A549 (cell line): ENCODE data around the gene TTC28. TPM values are rescaled to one million over a fixed set of nuclear protein-coding genes. Genes with fewer than 3 reads are reported as not detected.
A peak's percentile ranks its signal among the peaks of the same experiment; 100 is the strongest.
"Not testable (repeated sequence)": the region's sequence is repeated elsewhere in the genome, so short reads cannot be mapped to it uniquely, and the experiment has no call there.

ENCODE experiments used
- ATAC-seq, 2 experiments: fragments of 200-7000 bp in 1 of 2; fragments of >200 bp in 1 of 2; cut with Nextera tagmentation in 1 of 2; cut with Tn5 transposase in 1 of 2; 3 replicates each; pipeline versions ENCODE4 v1.8.0 to v1.9.1; 2018 to 2020; ENCODE audit warnings: mild to moderate bottlenecking in 1 of 2, moderate library complexity in 1 of 2
- CTCF ChIA-PET: fragments of 300-600 bp; sonication (Branson Sonifier 250); formaldehyde crosslinking; extraction: SDS; loops from one replicate; lab custom pipeline; 2021; ENCODE audit warnings: antibody characterized with exemption, inconsistent platforms; lab: Yijun Ruan, JAX
- POLR2A ChIA-PET: fragments of 350-600 bp; formaldehyde crosslinking; extraction: SDS; loops from one replicate; lab custom pipeline; 2021; ENCODE audit warnings: antibody characterized with exemption, inconsistent platforms; lab: Yijun Ruan, JAX
- DNase-seq, 2 experiments: peaks; one replicate each; pipeline versions ENCODE4 v3.0.0 to v3.0.0-alpha.2; 2011 to 2016; ENCODE audit warnings: low read depth in 1 of 2, low spot score in 1 of 2
- FAIRE-seq: peaks from 2 replicates; lab custom pipeline; 2011; peaks lifted over from hg19 to GRCh38; lab: Jason Lieb, UNC
- H3K27ac ChIP-seq, 2 experiments: fragments of >200 bp; sonication (Bioruptor Twin); formaldehyde crosslinking; 3 replicates each; pipeline ENCODE4 v1.5.1; 2016 to 2017
- H3K4me1 ChIP-seq: fragments of >200 bp; sonication (Bioruptor Twin); formaldehyde crosslinking; 3 replicates; pipeline ENCODE4 v1.6.1; 2016
- H3K4me2 ChIP-seq: fragments of >200 bp; sonication (Bioruptor Twin); formaldehyde crosslinking; 3 replicates; pipeline ENCODE4 v1.6.1; 2016
- H3K4me3 ChIP-seq: fragments of >200 bp; sonication (Bioruptor Twin); formaldehyde crosslinking; 3 replicates; pipeline ENCODE4 v1.5.1; 2016
- H3K9me3 ChIP-seq: fragments of >200 bp; sonication (Bioruptor Twin); formaldehyde crosslinking; 3 replicates; pipeline ENCODE4 v1.6.1; 2016
- ATOH8 ChIP-seq: fragments of 250-450 bp; sonication (Bioruptor Pico); IDR thresholded peaks from 2 replicates; pipeline ENCODE4 v1.5.0; 2020; ENCODE audit warnings: low read depth, mild to moderate bottlenecking, moderate library complexity
- CBX8 ChIP-seq: fragments of 200-600 bp; sonication (generic); IDR thresholded peaks from 2 replicates; pipeline ENCODE4 v1.6.1; 2016
- CTCF ChIP-seq: fragments of >200 bp; sonication (Bioruptor Twin); formaldehyde crosslinking; IDR thresholded peaks from 3 replicates; pipeline ENCODE4 v1.5.1; 2016
- E2F6 ChIP-seq: IDR thresholded peaks from 2 replicates; pipeline ENCODE4 v1.6.1; 2012; ENCODE audit warnings: low read depth, borderline replicate concordance
- GATA3 ChIP-seq: IDR thresholded peaks from 2 replicates; pipeline ENCODE4 v1.6.1; 2012; ENCODE audit warnings: borderline replicate concordance
- NFE2L2 ChIP-seq: fragments of 150-350 bp; conservative IDR thresholded peaks from 2 replicates; pipeline ENCODE4 v1.6.1; 2014; ENCODE audit warnings: low read length
- NPAS2 ChIP-seq: fragments of 250-450 bp; sonication (Bioruptor Pico); IDR thresholded peaks from 2 replicates; pipeline ENCODE4 v1.8.0; 2022; ENCODE audit warnings: mild to moderate bottlenecking, moderate library complexity, borderline replicate concordance
- POLR2A ChIP-seq: IDR thresholded peaks from 2 replicates; pipeline ENCODE4 v1.6.1; 2012; ENCODE audit warnings: mild to moderate bottlenecking, low read length
- POLR2AphosphoS2 ChIP-seq: conservative IDR thresholded peaks from 2 replicates; pipeline ENCODE4 v1.6.1; 2012; ENCODE audit warnings: low read length, improper control_type of control experiment, inconsistent platforms
- RARB ChIP-seq: fragments of 250-450 bp; sonication (Bioruptor Pico); IDR thresholded peaks from 2 replicates; pipeline ENCODE4 v1.8.0; 2021; ENCODE audit warnings: mild to moderate bottlenecking, moderate library complexity
- SMC3 ChIP-seq: fragments of >200 bp; sonication (Bioruptor Twin); formaldehyde crosslinking; IDR thresholded peaks from 3 replicates; pipeline ENCODE4 v1.6.1; 2018; ENCODE audit warnings: inconsistent platforms
- ZFP36 ChIP-seq: fragments of 450-650 bp; IDR thresholded peaks from 2 replicates; pipeline ENCODE4 v1.6.1; 2014; ENCODE audit warnings: borderline replicate concordance; ENCODE audit not compliant: partially characterized antibody
- WGBS: methylation state at CpG from one replicate; pipeline ENCODE4 v1.1.6; 2017; ENCODE audit errors: missing lambda C conversion rate; 5-methylcytosine and 5-hydroxymethylcytosine counted together
- polyA plus RNA-seq, 4 experiments: library from polyadenylated mRNA; depleted of rRNA in 3 of 4; stranded (reverse); fragments of >200 nt; fragmentation: RNase III in 1 of 4; extraction: RNeasy Plus Mini Kit Qiagen cat#74134 plus additional on column Dnase treatment in 1 of 4; gene quantifications; 2 replicates in 3 of 4; 3 replicates in 1 of 4; pipeline ENCODE4 v1.2.3, GENCODE V29; 2011 to 2017

TTC28 gene
- polyA plus RNA-seq, 2 of the 4 experiments (the other 2 are of a cell fraction) = 2.6 to 3.8 TPM

GRCh38 chr22:28566920-28567499 lies 112.6 kb downstream of the TTC28 start:
- not testable (repeated sequence) for FAIRE-seq

GRCh38 chr22:28563636-28564035 lies 116.0 kb downstream of the TTC28 start:
- CTCF ChIA-PET = no interaction called here
- H3K9me3 ChIP-seq = no peaks in the 10 kb centered on the region
- FAIRE-seq (no peak), DNase-seq (no peak), ATAC-seq (no peak)
- no peak overlapping the region for H3K27ac ChIP-seq
- TF ChIP-seq CBX8 (no peak), CTCF (no peak), NPAS2 (CRISPR knock-in tag) (no peak)
- H3K4me3 ChIP-seq = no peak overlapping the region
- 96% methylated on average over 2 of the region's 2 CpGs for WGBS
- no peak overlapping the region for H3K4me2 ChIP-seq
- H3K4me1 ChIP-seq = peaks cover 23% of the 10 kb centered on the region
- POLR2A ChIA-PET = no interaction called here

More at GRCh38 chr22:28566920-28567499, 112.6 kb downstream of the TTC28 start:
- H3K4me1 ChIP-seq, DNase-seq, H3K9me3 ChIP-seq, POLR2A ChIA-PET, H3K4me3 ChIP-seq, H3K4me2 ChIP-seq, H3K27ac ChIP-seq, ATAC-seq: not testable (repeated sequence)
- CTCF ChIA-PET = interaction anchor here (0.9 kb wide), 1 partner anchor 557 kb away, joined by 4 read pairs; no protein-coding TSS in a partner anchor
- 89% methylated on average over 12 of the region's 12 CpGs for WGBS

GRCh38 chr22:28562324-28562723 lies 117.3 kb downstream of the TTC28 start:
- no peak for ATAC-seq
- H3K4me3 ChIP-seq = no peak overlapping the region
- FAIRE-seq = no peak
- H3K4me1 ChIP-seq = peaks cover 23% of the 10 kb centered on the region
- TF ChIP-seq POLR2AphosphoS2 (no peak), E2F6 (no peak), CTCF (no peak), ZFP36 (no peak), POLR2A (no peak), SMC3 (no peak), NFE2L2 (no peak), ATOH8 (CRISPR knock-in tag) (no peak), GATA3 (no peak), RARB (CRISPR knock-in tag) (no peak)
- POLR2A ChIA-PET = no interaction called here
- WGBS = 78% methylated on average over 1 of the region's 1 CpG
- no peak overlapping the region for H3K4me2 ChIP-seq
- CTCF ChIA-PET = no interaction called here
- H3K9me3 ChIP-seq = no peaks in the 10 kb centered on the region
- DNase-seq = no peak
- no peak overlapping the region; a peak in 1 of 6 replicates for H3K27ac ChIP-seq

- peak overlapping the region; percentile 62 to 79; a peak in 4 of 6 replicates for H3K27ac ChIP-seq
- DNase-seq, H3K4me3 ChIP-seq, H3K9me3 ChIP-seq, POLR2A ChIA-PET, FAIRE-seq, ATAC-seq: not testable (repeated sequence)
- CTCF ChIA-PET = interaction anchor here (0.6 kb wide), 1 partner anchor 65 kb away, joined by 5 read pairs; no protein-coding TSS in a partner anchor
- 94% methylated on average over 5 of the region's 5 CpGs for WGBS
- peak overlapping the region; percentile 44; the same call in 2 of the 3 replicates for H3K4me2 ChIP-seq
- H3K4me1 ChIP-seq = peaks cover 23% of the 10 kb centered on the region
Measured at GRCh38 chr22:28560743-28561101, 118.9 kb downstream of the TTC28 start.
